Lower leg skin (tissue), 4 donors: Measurements from ENCODE around the gene ATP5F1D. TPM values are rescaled to one million over a fixed set of nuclear protein-coding genes. Genes with fewer than 3 reads are reported as not detected.

Source experiments
- DNase-seq, 2 donors: peaks; one replicate each; pipeline ENCODE4 v3.0.0-alpha.2; 2019; ENCODE audit warnings: low spot score in 2 of 2
- H3K4me3 ChIP-seq: fragments of 200-600 bp; sonication (generic); 2 replicates; pipeline ENCODE4 v1.5.1; 2017; ENCODE audit warnings: mild to moderate bottlenecking, low read depth; ENCODE audit not compliant: poor library complexity, severe bottlenecking
- POLR2A ChIP-seq, 2 donors: fragments of 450-650 bp; IDR thresholded peaks; one replicate each; pipeline ENCODE4 v1.6.1; 2016 to 2017; ENCODE audit warnings: antibody characterized with exemption in 2 of 2, mild to moderate bottlenecking in 1 of 2, moderate library complexity in 1 of 2
- WGBS, 2 donors: methylation state at CpG; one replicate each; pipeline ENCODE4 v1.1.5; 2018; 5-methylcytosine and 5-hydroxymethylcytosine counted together
- intact Hi-C: fragments of 100-400 bp; cut with DNase I; formaldehyde crosslinking; loops from one replicate; pipeline ENCODE4 v1.15.0; 2023; ENCODE audit warnings: low total_unique reads
- total RNA-seq, 4 donors: library from RNA; depleted of rRNA; stranded (reverse); fragments of >200 nt; gene quantifications; one replicate each; pipeline ENCODE4 v1.1.0, GENCODE V29; 2016
- TF ChIP-seq, protein P1 (sequence below), 3 donors: fragments of 450-650 bp; IDR thresholded peaks; one replicate each; pipeline ENCODE4 v1.5.1; 2016; ENCODE audit warnings: antibody characterized with exemption in 3 of 3, mild to moderate bottlenecking in 3 of 3, moderate library complexity in 2 of 3

Gene ATP5F1D
- total RNA-seq, 4 donors from 2014 or later = 121 to 198 (median 146) TPM

DNA sequence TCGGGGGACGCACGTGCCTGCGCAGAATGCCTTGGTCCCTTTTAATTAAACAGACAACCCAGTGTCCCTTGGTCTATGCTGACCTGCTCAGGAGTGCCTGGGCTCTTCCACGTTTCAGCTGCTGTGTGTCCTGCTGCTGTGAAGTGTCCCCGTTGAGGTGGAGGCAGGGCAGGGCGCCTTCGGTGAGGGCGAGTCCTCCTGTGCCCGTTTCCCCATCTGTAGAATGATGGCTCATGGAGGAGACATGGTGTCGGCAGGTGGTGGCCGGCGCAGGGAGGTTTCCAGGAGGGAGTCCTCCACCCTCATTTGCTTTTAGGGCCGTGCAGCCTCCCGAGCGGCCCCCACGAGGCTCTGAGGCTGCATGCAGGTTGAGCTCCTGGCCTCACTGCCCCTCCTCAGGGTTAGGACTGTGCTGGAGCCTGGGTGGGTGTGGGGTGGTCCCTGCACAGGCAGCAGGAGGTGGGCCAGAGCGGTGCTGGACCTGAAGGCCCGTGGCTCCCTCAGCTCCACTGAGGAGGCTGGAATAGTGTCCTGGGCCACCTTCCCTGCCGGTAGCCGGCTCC lies 27.2 kb upstream of the ATP5F1D start:
- no peak for TF ChIP-seq POLR2A (IDR thresholded peaks at IDR 0.05)
- TF ChIP-seq, protein P1, sequence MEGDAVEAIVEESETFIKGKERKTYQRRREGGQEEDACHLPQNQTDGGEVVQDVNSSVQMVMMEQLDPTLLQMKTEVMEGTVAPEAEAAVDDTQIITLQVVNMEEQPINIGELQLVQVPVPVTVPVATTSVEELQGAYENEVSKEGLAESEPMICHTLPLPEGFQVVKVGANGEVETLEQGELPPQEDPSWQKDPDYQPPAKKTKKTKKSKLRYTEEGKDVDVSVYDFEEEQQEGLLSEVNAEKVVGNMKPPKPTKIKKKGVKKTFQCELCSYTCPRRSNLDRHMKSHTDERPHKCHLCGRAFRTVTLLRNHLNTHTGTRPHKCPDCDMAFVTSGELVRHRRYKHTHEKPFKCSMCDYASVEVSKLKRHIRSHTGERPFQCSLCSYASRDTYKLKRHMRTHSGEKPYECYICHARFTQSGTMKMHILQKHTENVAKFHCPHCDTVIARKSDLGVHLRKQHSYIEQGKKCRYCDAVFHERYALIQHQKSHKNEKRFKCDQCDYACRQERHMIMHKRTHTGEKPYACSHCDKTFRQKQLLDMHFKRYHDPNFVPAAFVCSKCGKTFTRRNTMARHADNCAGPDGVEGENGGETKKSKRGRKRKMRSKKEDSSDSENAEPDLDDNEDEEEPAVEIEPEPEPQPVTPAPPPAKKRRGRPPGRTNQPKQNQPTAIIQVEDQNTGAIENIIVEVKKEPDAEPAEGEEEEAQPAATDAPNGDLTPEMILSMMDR (IDR thresholded peaks at IDR 0.05) = no peak
- WGBS, 2 donors = 40 to 49% methylated on average over 18 to 21 of the region's 21 CpGs
- DNase-seq = no peak
- H3K4me3 ChIP-seq = no peak overlapping the region
- intact Hi-C loops = no loop called here

DNA sequence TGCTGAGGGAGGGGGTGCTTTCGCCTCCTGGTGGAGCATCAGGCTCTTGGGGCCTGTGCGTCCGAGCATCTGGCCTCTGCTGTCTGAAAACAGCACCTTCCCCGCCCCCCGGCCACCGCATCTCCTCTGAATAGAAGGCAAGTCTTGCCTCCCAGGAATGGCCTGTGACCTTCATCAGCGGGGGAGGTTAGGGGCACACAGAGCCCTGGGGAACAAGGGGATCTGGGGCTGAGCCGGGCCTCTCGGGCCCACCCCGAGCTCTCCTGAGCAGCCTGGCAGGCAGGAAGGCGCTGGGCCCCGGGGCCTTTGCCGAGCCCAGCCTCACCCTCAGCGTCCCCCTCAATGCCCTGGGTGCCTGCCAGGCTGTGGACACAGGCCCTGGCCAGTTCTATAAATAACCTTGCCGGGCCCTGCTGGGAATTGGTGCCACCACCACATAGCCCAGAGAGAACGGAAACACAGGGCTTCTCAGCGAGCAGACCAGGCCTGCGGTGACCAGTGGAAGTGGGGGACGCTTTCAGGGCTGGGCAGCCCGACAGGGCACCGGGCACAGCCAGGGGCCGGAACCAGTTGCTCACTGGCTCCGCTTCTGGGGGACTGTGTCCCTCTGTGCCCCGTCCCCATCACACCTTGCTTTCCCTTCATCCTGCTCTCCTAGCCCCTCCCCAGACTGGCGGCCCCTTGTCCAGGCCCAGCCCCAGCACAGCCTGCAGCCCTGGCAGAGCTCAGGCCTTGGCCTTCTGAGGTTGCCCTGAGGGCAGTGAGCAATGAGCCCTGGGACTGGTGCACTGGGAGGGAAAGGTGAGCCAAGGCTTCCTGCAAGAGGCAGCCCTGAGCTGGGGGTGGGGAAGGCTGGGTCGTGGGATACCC lies 26.5 kb upstream of the ATP5F1D start:
- 78 to 82% methylated on average over 21 to 26 of the region's 26 CpGs for WGBS, 2 donors
- intact Hi-C loops = no loop called here
- no peak for DNase-seq
- no peak overlapping the region for H3K4me3 ChIP-seq
- TF ChIP-seq, protein P1 (IDR thresholded peaks at IDR 0.05) = no peak
- no peak for TF ChIP-seq POLR2A (IDR thresholded peaks at IDR 0.05)

DNA sequence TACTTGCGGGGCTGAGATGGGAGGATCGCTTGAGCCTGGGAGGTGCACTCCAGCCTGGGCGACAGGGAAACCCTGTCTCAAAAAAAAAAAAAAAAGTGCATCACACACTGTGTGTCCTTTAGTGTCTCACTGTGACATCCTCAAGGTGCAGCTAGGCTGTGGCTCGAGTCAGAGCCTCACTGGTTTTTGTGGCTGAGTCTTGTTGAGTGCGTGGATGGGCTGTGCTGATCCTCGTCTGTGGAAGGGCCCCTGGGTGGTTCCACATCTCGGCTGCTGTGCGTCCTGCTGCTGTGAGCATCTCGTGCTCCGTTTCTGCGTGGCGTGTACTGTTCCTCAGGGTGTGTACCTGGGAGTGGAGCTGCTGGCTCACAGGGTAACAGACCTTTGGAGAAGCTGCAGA lies 24.8 kb upstream of the ATP5F1D start:
- H3K4me3 ChIP-seq = no peak overlapping the region
- 73% methylated on average over 12 of the region's 12 CpGs for WGBS, 2 donors
- no peak for DNase-seq
- no peak for TF ChIP-seq POLR2A (IDR thresholded peaks at IDR 0.05)
- TF ChIP-seq, protein P1 (IDR thresholded peaks at IDR 0.05) = no peak
- intact Hi-C loops = no loop called here

DNA sequence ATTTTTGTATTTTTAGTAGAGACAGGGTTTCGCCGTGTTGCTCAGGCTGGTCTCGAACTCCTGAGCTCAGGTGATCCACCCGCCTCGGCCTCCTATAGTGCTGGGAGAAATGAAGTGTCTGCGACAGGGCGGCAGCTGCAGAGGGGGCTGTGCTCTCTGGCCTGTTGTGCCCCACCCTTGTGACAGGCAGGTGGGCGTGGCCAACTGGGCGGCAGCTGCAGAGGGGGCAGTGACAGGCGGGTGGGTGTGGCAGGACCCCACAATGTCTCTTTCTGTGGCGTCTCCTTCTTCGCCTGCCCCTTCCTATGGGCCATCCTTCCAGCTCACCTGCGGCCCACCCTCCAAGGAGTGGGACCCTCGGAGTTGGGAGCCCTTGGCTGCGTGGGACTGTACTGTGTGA lies 24.2 kb upstream of the ATP5F1D start:
- 68 to 84% methylated on average over 15 of the region's 15 CpGs for WGBS, 2 donors
- TF ChIP-seq POLR2A (IDR thresholded peaks at IDR 0.05) = no peak
- TF ChIP-seq, protein P1 (IDR thresholded peaks at IDR 0.05) = no peak
- DNase-seq = no peak
- intact Hi-C loops = no loop called here
- no peak overlapping the region for H3K4me3 ChIP-seq

DNA sequence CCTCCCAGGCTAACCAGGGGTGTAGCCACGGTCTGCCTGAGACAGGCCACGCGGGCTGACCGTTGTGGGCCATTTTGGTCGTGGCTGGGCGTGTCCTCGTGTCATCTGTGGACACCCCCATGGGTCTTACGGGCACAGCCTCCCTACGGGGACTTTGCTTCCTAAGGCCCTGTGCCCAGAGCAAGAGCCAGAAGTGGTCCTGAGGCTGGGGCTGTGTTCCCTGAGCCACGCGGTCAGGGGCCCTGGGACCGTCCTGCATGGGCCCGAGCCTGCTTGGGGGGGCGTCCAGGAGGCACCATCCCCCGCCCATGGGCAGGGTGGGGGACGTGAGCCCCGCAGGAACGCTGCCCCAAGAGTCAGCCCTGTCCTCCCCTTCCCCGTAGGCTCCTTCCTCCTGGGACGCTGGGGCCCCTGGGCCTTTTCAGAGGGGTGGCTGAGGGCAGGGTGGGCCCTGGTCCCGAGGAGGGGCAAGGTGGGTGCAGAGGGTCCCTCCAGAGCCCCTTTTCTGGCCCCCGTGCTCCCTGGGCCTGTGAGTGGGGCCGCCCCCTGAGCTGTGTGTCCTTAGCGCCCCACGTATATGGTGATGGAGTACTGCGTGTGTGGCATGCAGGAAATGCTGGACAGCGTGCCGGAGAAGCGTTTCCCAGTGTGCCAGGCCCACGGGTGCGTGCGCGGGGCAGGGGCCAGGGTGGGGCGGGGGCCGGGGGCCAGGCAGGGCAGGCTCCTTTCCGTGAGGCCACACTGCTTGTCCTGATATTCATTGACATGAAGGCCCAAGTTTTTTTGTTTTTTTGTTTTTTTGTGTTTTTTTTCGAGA lies 22.6 kb upstream of the ATP5F1D start:
- no peak for DNase-seq
- intact Hi-C loops = no loop called here
- 88 to 90% methylated on average over 26 to 33 of the region's 37 CpGs for WGBS, 2 donors
- TF ChIP-seq, protein P1 (IDR thresholded peaks at IDR 0.05) = no peak
- no peak overlapping the region for H3K4me3 ChIP-seq
